Heart left ventricle (tissue), 13 donors: ENCODE results near the gene JMY.

ENCODE experiments used
- POLR2A ChIP-seq, 2 donors: fragments of 450-650 bp; IDR thresholded peaks; one replicate each; pipeline ENCODE4 v1.6.1; 2017; ENCODE audit warnings: antibody characterized with exemption in 2 of 2, mild to moderate bottlenecking in 2 of 2, moderate library complexity in 2 of 2
- TF ChIP-seq, protein P1 (sequence below), 12 donors: fragments of 200-600 bp; sonication (generic) in 4 of 12; IDR thresholded peaks; one replicate each; pipeline versions ENCODE4 v1.5.0 to v1.8.0; 2018 to 2022; ENCODE audit warnings: antibody characterized with exemption in 12 of 12, mild to moderate bottlenecking in 5 of 12
- donor health status: ischemic (EF 13 %, LVEDD 7.1; RV severe dilation, severe dysfunction).
- donor health status: DM: no; HTN: yes; CAD: no.
- donor health status: DM: no; HTN: no; CAD: no.
- donor health status: ischemic (EF 25% LVEDD 6.9; RV normal size, moderate dysfunction).
- donor health status: ischemic (EF 25% LVEDD 5.7; RV mildly dilated, moderate dysfunction).
- donor health status: ischemic (EF 35%, LVEDD 5.7; RV mildly dilated, moderate dysfunction).
- donor health status: nonischemic (EF 11% LVEDD 7.7; RV severe dilation, severe dysfunction).
- donor health status: DM: yes; HTN: yes; CAD: no.
- donor health status: PGD.
- donor health status: ischemic (EF 29% LVEDD 5.4; RV normal size, mild dysfunction).
- donor health status: nonischemic (EF 23%, LVEDD 6.1; RV moderate dilation, normal function).

DNA sequence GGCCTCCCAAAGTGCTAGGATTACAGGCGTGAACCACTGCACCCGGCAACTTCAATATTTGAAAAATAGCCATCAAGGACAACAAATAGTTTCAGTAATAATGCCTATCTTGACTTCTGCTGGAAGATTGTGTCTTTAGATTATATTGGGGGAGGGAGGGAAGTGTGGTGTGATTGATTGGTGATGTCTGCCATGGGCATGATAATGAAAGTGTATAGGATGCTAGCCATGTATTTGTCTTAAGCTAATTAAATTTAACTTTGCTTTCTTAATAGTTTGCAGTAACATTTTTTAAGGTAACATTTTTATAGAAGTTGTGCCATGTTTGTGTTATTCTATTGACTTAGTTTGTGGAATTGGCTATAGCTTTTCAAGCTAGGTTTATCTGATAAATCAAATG lies 4.6 kb downstream of the JMY start:
- TF ChIP-seq, protein P1, sequence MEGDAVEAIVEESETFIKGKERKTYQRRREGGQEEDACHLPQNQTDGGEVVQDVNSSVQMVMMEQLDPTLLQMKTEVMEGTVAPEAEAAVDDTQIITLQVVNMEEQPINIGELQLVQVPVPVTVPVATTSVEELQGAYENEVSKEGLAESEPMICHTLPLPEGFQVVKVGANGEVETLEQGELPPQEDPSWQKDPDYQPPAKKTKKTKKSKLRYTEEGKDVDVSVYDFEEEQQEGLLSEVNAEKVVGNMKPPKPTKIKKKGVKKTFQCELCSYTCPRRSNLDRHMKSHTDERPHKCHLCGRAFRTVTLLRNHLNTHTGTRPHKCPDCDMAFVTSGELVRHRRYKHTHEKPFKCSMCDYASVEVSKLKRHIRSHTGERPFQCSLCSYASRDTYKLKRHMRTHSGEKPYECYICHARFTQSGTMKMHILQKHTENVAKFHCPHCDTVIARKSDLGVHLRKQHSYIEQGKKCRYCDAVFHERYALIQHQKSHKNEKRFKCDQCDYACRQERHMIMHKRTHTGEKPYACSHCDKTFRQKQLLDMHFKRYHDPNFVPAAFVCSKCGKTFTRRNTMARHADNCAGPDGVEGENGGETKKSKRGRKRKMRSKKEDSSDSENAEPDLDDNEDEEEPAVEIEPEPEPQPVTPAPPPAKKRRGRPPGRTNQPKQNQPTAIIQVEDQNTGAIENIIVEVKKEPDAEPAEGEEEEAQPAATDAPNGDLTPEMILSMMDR (IDR thresholded peaks at IDR 0.05): no peak
- no peak for TF ChIP-seq POLR2A (IDR thresholded peaks at IDR 0.05)
